Measurements from ENCODE around the gene MTMR2.

The MTMR2 gene

GRCh38 chr11:95917193-95918036, 6.5 kb downstream of the MTMR2 start:
- no peak for DNase-seq

- DNase-seq = no peak
Observed at GRCh38 chr11:95916049-95916448, 7.9 kb downstream of the MTMR2 start.

- no peak for DNase-seq
Observed at GRCh38 chr11:95915051-95915450, 8.9 kb downstream of the MTMR2 start.

- DNase-seq = no peak
Observed at GRCh38 chr11:95913830-95914615, 9.9 kb downstream of the MTMR2 start.

GRCh38 chr11:95912902-95913560, 10.9 kb downstream of the MTMR2 start:
- DNase-seq = no peak

GRCh38 chr11:95911369-95911759, 12.5 kb downstream of the MTMR2 start:
- no peak for DNase-seq

- DNase-seq = no peak
Observed at GRCh38 chr11:95910638-95911368, 13.1 kb downstream of the MTMR2 start.

GRCh38 chr11:95908826-95909225, 15.1 kb downstream of the MTMR2 start:
- no peak for DNase-seq

- no peak for DNase-seq
Observed at GRCh38 chr11:95907476-95907875, 16.4 kb downstream of the MTMR2 start.

GRCh38 chr11:95904009-95904650, 19.8 kb downstream of the MTMR2 start:
- DNase-seq = no peak

- DNase-seq = no peak
Observed at GRCh38 chr11:95898782-95899181, 25.1 kb downstream of the MTMR2 start.

GRCh38 chr11:95897731-95898130, 26.2 kb downstream of the MTMR2 start:
- DNase-seq = no peak

- DNase-seq = no peak
Observed at GRCh38 chr11:95895815-95896214, 28.1 kb downstream of the MTMR2 start.

GRCh38 chr11:95892892-95893570, 30.9 kb downstream of the MTMR2 start:
- DNase-seq = no peak

GRCh38 chr11:95892492-95892891, 31.4 kb downstream of the MTMR2 start:
- no peak for DNase-seq

- DNase-seq = no peak
Observed at GRCh38 chr11:95891423-95892170, 32.3 kb downstream of the MTMR2 start.

GRCh38 chr11:95888852-95889251, 35.1 kb downstream of the MTMR2 start:
- DNase-seq = no peak

- DNase-seq = no peak
Observed at GRCh38 chr11:95888439-95888838, 35.5 kb downstream of the MTMR2 start.

- no peak for DNase-seq
Observed at GRCh38 chr11:95886462-95886861, 37.4 kb downstream of the MTMR2 start.

GRCh38 chr11:95884802-95885201, 39.1 kb downstream of the MTMR2 start:
- DNase-seq = no peak

GRCh38 chr11:95884376-95884775, 39.5 kb downstream of the MTMR2 start:
- no peak for DNase-seq
